GM18499 (cell line): ENCODE results near the gene MCUB.
A peak's percentile ranks its signal among the peaks of the same experiment; 100 is the strongest.
"Not testable (repeated sequence)": the region's sequence is repeated elsewhere in the genome, so short reads cannot be mapped to it uniquely, and the experiment has no call there.

ENCODE experiments used
- ATAC-seq: cut with Tn5 transposase; IDR thresholded peaks from one replicate; pipeline ENCODE4 v1.9.1; 2021; ENCODE audit warnings: moderate number of reproducible peaks; ENCODE audit not compliant: insufficient read depth, unreplicated experiment

MCUB gene

DNA sequence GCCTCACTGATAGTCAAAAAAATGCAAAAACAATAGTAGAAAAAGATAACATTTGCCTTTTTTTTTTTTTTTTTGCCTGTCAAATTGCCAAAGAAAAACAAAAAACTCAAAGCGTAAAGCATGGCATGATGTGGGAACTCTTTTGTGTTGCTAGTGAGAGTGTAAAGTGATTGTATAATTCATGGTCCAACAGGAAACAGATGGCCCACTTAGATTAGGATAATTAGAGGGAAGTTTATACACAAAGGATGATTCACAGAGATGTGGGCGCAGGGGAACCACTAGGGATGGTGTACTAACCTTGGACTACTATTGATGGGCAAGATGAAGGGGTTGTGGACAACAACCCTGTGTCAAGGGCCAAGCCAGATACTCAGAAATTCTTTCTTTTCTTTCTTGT is 16.4 kb downstream of the MCUB start:
- no peak for ATAC-seq

DNA sequence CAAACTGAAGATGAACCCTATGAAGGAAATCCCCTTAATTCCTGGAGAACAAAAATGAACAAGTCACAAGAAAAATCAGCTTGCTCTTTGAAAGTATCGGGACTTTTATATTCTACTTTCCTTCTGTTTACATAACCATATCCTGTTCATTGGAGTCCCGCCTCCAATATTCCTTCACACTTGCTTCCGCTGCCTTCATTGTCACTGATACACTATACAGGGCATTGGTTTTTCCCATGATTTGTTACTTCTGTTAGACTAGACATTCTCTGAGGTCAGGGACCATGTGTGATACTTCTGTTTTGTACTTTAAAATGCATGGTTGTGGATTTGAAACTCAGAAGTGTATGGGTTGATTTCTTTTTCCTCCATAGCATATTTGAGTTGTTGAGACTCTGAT is 18.8 kb downstream of the MCUB start:
- no peak for ATAC-seq

DNA sequence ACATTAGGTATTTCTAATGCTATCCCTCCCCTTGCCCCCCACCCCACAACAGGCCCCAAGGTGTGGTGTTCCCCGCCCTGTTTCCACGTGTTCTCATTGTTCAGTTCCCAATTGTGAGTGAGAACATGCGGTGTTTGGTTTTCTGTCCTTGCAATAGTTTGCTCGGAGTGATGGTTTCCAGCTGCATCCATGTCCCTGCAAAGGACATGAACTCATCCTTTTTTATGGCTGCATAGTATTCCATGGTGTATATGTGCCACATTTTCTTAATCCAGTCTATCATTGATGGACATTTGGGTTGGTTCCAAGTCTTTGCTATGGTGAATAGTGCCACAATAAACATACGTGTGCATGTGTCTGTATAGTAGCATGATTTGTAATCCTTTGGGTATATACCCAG is 20.0 kb downstream of the MCUB start:
- not testable (repeated sequence) for ATAC-seq

DNA sequence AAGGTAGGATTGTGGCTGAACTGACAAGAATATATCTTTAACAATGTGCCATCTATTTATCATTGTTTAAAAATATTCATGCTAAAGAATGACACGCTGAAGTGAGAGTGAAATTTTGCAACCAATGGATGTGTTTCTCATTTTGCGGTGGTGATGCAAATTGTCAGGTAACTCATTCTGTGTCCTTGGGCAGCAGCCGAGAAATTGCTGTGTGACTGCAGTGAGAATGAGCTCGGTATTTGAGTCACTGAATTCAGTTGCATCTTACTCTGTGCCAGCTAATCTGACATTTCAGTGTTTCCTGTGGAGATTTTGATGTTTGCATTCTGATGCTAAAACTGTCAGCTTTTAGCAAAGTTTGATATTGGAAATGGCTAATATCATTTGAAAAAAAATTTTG is 28.1 kb downstream of the MCUB start:
- ATAC-seq: peak; percentile 99

DNA sequence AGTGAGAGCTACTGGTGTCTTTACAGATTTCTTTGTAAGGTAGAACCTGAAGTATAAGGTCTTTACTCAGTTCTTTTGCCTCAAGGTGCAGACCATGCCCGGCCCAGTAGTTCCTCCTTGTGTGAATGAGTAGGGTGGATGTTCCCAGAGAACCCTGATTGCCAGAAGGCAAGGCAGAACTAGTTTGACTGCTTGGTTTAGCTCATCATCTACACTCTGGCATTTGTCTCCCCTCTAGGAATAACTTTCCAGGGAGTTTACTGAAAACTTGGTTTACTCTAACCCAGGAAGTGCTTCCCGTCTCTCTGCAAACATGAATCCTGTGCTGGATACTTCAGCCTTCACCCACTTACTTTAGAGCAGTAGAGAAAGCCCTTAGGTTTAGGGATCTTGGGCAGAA is 29.1 kb downstream of the MCUB start:
- no peak for ATAC-seq

DNA sequence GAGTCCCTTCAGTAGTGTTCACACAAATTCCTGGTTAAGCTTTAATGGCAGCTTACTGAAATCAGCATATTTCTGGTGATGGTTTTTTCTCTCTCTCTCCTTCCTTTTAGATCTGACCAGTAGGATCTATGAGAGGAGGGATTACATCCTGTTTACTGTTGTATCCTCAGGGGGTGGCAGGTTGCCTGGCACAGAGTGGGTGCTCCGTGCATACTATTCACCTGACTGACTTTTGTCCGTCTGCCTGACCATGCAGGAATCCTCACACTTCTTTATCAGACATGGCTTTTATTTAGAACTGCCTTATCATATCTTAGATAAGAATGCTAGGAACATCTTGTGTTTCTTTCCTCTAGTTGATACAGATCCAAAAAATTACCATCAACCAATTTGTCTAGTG is 29.6 kb downstream of the MCUB start:
- ATAC-seq: no peak

DNA sequence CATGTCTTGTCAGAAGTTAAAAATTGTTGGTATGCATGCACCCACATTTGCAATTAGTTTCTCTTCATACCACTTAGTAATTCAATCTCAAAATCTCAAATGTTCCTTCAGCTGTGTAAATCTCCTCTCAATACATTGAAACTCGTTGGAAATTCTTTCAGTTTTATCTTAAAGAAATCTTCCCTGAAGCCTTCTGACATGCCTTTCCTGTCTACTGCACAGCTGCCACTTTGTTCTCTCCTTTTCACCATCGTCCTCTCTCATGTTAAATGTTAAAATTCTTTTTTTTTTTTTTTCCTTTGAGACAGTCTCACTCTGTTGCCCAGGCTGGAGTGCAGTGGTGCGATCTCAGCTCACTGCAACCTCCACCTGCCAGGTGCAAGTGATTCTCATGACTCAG is 30.9 kb downstream of the MCUB start:
- no peak for ATAC-seq

DNA sequence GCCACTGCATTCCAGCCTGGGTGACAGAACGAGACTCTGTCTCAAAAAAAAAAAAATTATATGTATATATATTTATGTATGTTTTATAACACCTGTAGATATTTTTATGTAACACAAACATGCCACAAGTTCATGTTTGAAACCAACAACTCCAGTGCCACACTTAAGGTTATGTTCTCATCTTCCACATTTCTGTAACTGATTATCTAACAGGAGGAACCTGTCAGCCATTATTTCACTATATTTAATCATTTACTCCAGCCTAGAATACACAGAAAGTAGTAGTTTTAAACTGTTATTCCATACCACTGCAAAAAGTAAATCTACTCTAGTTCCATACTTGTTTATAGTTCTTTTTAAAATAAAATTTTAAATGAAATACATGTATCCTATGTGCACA is 32.3 kb downstream of the MCUB start:
- ATAC-seq: no peak

DNA sequence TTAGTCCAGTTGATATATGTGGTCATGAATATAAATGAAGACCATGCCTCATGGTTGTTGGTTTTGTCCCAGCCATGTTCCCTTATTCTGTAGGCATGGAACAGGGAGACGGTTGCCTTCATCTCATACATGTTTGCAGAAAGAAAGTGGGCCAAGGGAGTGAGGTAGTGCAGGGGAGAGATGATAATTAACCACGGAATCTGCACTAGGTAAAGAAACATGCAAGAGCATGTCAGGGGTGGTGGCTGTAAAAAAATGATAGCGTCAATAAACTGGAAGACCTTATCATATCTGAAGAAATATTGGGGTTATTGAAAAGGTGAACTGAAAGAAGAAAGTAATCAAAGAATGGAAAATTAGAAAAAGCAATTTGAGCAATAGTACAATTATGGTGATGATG is 35.1 kb downstream of the MCUB start:
- not testable (repeated sequence) for ATAC-seq

DNA sequence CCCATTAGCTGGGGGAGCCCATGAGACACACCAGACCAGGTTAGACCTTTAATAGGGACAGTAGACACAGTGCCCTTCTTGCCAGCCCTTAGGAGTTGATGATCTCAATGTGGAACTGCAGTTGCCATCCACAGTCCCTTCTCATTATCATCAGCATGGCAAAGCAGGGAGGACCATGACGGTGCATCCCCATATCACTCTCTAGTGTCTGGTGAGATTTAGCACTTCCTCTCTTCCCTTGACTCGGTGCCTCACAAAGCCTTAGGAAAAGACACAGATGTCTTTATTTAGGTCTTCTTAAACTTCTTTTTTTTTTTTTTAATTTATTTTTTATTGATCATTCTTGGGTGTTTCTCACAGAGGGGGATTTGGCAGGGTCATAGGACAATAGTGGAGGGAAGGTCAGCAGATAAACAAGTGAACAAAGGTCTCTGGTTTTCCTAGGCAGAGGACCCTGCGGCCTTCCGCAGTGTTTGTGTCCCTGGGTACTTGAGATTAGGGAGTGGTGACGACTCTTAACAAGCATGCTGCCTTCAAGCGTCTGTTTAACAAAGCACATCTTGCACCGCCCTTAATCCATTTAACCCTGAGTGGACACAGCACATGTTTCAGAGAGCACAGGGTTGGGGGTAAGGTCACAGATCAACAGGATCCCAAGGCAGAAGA is 36.5 kb downstream of the MCUB start:
- not testable (repeated sequence) for ATAC-seq

DNA sequence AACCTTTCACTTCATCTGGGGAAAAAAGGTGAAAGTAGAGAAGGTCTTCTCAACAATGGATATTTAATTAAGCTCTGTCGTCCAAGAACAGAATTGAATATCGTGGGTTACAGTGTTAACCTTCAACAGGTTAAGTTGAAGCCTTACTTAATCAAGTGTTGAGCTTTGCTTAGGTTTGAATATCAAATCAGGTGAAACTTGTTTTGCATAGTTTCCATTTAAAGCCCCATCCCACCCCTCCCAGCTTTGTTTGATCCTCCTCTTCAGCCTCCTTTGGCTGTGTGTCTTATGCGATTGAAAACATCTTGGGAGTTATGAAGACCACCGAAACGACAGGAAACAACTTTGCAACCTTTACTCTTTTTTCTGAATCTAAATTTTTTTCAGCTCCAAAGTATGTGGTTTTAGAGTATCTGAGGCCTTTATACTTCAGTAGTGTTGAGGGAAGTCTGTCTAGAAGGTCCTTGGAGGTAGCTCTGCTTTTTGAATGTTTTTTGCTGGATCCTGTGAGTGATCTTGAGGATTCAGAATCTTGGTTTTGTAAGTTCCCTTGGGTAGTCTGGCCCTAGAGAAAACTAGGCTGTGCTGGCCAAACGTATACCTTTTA is 39.1 kb downstream of the MCUB start:
- no peak for ATAC-seq

DNA sequence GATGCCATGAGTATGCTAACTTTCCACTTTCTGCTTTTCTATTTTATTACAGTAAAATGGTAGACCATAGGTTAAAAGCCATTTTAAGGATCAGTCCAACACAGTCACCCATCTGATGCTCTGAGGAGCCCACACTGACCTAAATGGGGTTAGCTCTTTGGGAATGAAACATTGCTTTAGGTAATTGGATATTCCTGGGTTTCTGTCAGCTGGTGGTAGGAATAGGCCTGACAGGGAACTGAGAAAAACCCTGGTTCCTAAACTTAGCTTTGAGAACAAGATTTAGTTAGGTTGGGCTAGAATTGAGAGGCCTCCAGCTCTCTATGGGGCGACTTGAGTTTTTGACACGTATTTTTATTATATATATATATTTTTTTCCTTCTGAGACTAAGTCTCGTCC is 40.4 kb downstream of the MCUB start:
- no peak for ATAC-seq

DNA sequence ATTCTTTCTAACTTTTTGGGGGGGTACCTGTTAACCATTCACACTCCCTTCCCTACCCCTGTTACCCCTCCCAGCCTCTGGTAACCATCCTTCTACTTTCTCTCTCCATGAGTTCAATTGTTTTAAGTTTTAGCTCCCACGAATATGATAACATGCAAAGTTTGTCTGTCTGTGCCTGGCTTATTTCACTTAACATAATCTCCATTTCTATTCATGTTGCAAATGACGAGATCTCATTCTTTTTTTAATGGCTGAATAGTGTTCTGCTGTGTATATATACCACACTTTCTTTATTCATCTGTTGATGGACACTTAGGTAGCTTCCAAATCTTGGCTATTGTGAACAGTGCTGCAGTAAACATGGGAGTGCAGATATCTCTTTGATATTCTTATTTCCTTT is 41.3 kb downstream of the MCUB start:
- ATAC-seq: no peak

DNA sequence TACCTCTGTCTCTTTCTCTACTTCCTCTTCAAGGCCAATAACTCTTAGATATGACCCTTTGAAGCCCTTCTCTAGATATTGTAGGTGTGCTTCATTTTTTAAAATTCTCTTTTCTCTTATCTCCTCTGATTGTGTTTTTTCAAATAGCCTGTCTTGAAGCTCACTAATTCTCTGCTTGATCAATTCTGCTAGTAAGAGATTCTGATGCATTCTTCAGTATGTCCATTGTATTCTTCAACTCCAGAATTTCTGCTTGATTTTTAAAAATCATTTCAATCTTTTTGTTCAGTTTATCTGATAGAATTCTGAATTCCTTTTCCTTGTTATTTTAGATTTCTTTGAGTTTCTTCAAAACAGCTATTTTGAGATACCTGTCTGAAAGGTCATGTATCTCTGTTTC is 47.9 kb downstream of the MCUB start:
- ATAC-seq: no peak

DNA sequence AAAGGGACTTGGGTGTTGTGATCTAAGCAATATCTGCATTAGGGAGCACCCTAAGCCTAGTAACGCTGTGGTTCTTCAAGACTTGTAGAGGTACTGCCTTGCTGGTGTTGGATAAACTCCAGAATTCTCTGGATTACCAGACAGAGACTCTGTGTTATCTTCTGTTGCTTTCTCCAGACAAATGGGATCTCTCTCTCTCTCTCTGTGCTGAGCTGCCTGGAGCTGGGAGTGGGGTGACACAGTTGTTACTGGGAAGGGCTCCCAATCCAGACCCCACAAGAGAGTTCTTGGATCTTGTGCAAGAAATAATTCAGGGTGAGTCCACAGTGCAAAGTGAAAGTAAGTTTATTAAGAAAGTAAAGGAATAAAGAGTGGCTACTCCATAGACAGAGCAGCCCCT is 48.8 kb downstream of the MCUB start:
- no peak for ATAC-seq

DNA sequence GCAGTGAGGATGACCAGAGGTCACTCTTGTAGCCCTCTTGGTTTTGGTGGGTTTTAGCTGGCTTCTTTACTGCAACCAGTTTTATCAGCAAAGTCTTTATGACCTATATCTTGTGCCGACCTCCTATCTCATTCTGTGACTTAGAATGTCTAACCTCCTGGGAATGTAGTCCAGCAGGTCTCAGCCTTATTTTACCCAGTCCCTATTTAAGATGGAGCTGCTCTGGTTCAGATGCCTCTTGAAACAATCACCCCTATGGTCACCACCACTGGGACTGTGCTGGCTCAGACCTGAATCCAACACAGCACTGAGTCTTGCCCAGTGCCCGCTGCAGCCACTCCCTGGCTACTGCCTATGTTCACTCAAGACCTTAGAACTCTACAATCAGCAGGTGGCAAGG is 49.4 kb downstream of the MCUB start:
- ATAC-seq: no peak

DNA sequence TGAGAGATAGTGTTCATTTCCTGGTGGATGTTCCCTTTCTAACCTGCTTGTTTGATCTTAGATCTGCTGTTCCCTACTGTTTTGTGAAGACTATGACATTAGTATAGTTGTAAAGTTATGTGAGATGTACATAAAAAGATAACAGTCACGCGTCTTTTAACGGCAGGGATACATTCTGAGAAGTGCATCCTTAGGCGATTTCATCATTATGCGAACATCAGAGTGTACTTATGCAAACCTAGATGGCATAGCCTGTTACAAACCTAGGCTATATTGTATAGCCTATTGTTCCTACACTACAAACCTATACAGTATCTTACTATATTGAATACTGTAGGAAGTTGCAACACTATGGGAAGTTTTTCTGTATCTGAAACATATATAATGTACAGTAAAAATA is 50.4 kb downstream of the MCUB start:
- ATAC-seq: no peak

DNA sequence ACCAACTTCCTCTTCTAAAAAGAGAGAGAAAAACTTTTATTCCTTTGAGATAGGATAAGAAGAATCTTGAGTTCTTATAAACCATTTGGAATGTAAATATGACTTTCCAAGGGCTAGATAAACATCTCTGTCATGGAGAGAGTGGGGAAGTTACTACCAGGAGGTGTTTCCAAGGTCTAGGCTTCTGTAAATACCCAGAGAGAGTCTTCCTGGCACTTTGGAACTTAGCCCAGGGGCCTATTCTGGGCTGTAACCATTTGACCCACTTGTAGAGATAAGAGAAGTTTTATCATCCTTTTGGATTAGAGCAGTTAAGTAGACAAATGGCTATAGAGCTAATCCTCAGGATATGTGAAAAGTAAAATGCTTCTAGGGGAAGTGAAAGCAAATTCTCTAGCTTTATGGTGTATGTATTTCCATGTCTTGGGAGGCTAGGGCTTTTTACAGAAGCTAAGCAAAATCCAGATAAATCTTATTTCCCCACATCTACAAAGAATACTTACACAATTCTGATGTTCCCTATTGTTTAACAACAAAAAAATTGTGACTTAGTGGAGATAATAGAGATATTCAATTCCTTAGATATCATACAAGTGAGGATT is 51.1 kb downstream of the MCUB start:
- ATAC-seq: no peak

DNA sequence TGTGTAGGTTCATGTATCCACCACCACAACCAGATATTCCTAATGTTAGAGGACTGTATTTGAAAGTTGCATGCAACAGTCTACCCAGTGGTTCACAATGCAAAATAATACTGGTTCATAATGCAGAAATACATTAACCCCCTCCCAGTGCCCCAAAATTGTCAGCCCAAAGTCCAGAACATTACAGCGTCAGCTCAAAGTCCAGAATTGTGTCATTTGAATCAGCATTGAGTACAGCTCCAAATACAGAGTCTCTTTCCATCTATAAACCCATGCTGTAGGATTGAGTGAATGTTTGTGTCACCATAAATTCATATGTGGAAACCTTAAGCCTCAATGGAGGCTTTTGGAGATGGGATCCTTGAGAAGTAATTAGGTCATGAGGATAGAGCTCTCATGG is 54.0 kb downstream of the MCUB start:
- ATAC-seq: no peak

DNA sequence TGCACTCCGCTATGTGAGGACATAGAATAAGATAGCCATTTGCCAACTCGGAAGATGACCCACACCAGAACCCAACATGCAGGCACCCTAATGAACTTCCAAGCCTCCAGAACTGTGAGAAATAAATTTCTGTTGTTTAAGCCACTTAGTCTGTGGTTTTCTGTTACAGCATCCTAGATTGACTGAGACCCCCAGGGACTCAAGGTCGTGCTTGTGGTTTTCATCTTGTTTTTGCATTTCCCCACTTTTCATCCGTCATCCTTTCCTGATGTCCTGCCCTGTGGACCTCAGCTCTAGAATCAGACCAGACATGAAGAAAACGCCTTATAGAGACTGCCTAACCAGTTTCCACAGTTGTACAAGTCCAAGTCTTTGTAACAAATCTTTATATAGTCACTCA is 54.4 kb downstream of the MCUB start:
- ATAC-seq: no peak

DNA sequence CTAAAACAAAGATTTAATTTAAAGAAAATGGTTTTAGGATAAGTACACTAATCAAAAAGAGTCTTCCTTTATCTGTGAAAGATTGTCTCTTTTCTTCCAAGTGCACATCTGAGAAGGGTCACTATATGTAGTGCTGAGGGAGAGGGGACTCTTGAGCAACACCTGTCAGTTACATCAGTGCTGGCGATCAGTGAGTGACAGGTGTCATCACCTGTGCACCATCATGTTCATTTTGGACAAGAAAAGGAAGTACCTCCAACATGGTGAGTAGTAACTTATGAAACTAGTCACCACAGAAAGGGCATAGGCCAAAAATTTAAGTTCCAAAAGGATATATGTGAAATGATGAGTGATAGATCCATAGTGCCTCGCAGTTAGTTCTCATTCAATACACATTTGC is 55.7 kb downstream of the MCUB start:
- no peak for ATAC-seq

DNA sequence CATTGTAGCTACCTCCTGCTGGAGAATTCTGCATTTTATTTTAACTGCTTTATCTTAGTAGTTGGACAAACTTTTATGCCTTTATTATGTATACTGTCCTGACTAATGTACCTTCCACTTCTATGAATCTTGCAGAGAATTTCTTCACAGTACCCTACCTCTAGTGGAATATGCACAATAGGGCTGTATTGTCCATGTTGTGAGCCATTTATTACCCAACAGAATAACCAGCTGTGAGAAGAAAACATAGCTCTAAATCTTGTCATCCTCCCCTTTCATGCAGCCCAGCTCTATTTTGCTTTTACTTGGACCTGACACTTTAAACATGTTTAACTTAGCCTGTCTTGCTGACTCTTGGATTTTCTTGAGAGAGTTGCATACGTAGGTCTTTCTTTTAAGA is 56.2 kb downstream of the MCUB start:
- no peak for ATAC-seq
